Parietal lobe (tissue), 1 donor: Measurements from ENCODE around the gene C5. TPM values are rescaled to one million over a fixed set of nuclear protein-coding genes. Genes with fewer than 3 reads are reported as not detected.

Experiments used
- total RNA-seq: library from RNA; depleted of rRNA; stranded (reverse); fragments of >200 nt; gene quantifications from one replicate; pipeline ENCODE4 v1.2.3, GENCODE V29; 2014

Gene C5
- 12.2 TPM for total RNA-seq

GRCh38 chr9:121050128-121050988 lies at the start of gene C5:
Gene C5 (minus strand): TSS chr9:121050275. CDS start chr9:121050246, 29 bp downstream.

DNA sequence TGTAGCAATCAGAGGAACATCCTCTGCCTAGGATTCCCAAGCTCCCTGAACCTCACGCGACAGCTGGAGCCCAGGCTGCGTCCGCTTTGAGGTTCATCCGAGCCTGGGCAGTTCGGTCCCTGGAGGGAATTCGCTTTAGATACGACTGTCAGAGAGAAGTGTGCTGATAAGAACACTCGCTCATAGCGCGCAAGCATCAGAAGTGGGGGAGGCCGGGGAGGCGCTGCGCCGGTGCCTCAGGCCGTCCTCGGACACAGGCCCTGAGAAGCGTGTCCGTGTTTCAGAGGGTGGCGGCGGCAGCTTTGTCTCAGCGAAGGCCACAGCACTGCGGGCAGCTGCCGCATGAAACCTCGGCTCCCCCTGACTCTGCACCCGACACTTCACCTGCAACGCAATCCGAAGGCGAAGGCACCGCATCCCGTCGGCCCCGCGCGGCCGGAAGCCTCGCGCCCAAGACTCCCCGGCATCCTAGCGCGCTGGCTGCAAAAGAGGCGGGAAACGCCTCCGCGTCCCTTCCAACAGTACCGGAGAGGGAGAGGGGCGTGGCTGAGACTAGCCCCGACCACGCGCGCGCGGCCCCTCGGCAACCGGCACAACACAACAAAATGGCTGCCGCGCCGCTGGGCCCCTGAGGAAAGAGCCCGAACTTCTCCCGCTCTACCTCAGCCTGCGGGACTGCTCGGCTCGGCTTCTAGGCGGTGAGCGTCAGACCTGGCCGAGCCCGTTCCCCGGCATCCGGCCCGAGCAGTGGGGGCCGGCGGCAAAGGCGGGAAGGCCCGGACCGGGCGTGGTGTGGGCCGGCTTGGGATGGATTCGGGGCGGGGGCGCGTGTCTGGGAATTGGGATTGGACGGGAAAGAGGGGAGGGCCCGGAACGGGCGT lies 24.5 kb upstream of the C5 start, which contains the start of gene CNTRL:
Gene CNTRL, plus strand, starts transcription at position 586 of the 881 bp plus-strand sequence. CDS start 13,372 bp downstream, outside the sequence.

GRCh38 chr9:120926397-120926928 lies 123.6 kb downstream of the C5 start, which contains the start of gene TRAF1:
Gene TRAF1 (minus strand): TSS chr9:120926796. CDS start chr9:120926075, 721 bp downstream.

Other genes with a start within 250 kb of the C5 start
- gene PSMD5, start 207.4 kb downstream of the C5 start, total RNA-seq = 31.6 TPM
- gene PHF19, start 173.1 kb downstream of the C5 start, total RNA-seq = 11.6 TPM
- gene TRAF1, start 123.5 kb downstream of the C5 start, total RNA-seq = 5.0 TPM
- 33.8 TPM for gene CNTRL, start 24.7 kb upstream of the C5 start, total RNA-seq
- 62.3 TPM for gene RAB14, start 151.6 kb upstream of the C5 start, total RNA-seq
- 20.3 TPM for gene GSN, start 217.9 kb upstream of the C5 start, total RNA-seq